ENCODE data around the gene AHDC1. TPM values are rescaled to one million over a fixed set of nuclear protein-coding genes. Genes with fewer than 3 reads are reported as not detected.
A peak's percentile ranks its signal among the peaks of the same experiment; 100 is the strongest.

Gene AHDC1
- total RNA-seq, 1 donor from 2014 or later: 40.1 TPM

GRCh38 chr1:27572679-27573426 lies 31.1 kb downstream of the AHDC1 start:
- peak; percentile 36 for DNase-seq
- intact Hi-C loops (cut with micrococcal nuclease): no loop called here
- Histone ChIP-seq H3K36me3 (no peaks in the 10 kb centered on the region), H3K27me3 (ENCODE audit: low read depth) (no peaks in the 10 kb centered on the region), H3K9me3 (replicated peaks) (no peaks in the 10 kb centered on the region), H3K4me1 (peaks cover 97% of the 10 kb centered on the region), H3K4me3 (peak overlapping the region; percentile 33), H3K27ac (replicated peaks) (peak overlapping the region; percentile 97)
- TF ChIP-seq, protein P1, sequence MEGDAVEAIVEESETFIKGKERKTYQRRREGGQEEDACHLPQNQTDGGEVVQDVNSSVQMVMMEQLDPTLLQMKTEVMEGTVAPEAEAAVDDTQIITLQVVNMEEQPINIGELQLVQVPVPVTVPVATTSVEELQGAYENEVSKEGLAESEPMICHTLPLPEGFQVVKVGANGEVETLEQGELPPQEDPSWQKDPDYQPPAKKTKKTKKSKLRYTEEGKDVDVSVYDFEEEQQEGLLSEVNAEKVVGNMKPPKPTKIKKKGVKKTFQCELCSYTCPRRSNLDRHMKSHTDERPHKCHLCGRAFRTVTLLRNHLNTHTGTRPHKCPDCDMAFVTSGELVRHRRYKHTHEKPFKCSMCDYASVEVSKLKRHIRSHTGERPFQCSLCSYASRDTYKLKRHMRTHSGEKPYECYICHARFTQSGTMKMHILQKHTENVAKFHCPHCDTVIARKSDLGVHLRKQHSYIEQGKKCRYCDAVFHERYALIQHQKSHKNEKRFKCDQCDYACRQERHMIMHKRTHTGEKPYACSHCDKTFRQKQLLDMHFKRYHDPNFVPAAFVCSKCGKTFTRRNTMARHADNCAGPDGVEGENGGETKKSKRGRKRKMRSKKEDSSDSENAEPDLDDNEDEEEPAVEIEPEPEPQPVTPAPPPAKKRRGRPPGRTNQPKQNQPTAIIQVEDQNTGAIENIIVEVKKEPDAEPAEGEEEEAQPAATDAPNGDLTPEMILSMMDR (IDR thresholded peaks at IDR 0.05; ENCODE audit: borderline replicate concordance): no peak

- Histone ChIP-seq H3K27ac (replicated peaks) (peak overlapping the region; percentile 97), H3K27me3 (ENCODE audit: low read depth) (no peaks in the 10 kb centered on the region), H3K4me3 (peak overlapping the region; percentile 33), H3K4me1 (peaks cover 97% of the 10 kb centered on the region), H3K9me3 (replicated peaks) (no peaks in the 10 kb centered on the region), H3K36me3 (no peaks in the 10 kb centered on the region)
- intact Hi-C loops (cut with micrococcal nuclease): no loop called here
- TF ChIP-seq, protein P1 (IDR thresholded peaks at IDR 0.05; ENCODE audit: borderline replicate concordance): no peak
- DNase-seq: peak; percentile 16
Observed at GRCh38 chr1:27572019-27572678, 31.8 kb downstream of the AHDC1 start.

- H3K36me3 ChIP-seq: no peaks in the 10 kb centered on the region
- peaks cover 97% of the 10 kb centered on the region for H3K4me1 ChIP-seq
- TF ChIP-seq, protein P1 (IDR thresholded peaks at IDR 0.05; ENCODE audit: borderline replicate concordance): no peak
- no peaks in the 10 kb centered on the region for H3K9me3 ChIP-seq (replicated peaks)
- H3K4me3 ChIP-seq: peak overlapping the region; percentile 33
- H3K27ac ChIP-seq (replicated peaks): peak overlapping the region; percentile 97
- intact Hi-C loops (cut with micrococcal nuclease): no loop called here
- peak; percentile 37 for DNase-seq
- H3K27me3 ChIP-seq (ENCODE audit: low read depth): no peaks in the 10 kb centered on the region
Observed at GRCh38 chr1:27571439-27572018, 32.4 kb downstream of the AHDC1 start.

DNA sequence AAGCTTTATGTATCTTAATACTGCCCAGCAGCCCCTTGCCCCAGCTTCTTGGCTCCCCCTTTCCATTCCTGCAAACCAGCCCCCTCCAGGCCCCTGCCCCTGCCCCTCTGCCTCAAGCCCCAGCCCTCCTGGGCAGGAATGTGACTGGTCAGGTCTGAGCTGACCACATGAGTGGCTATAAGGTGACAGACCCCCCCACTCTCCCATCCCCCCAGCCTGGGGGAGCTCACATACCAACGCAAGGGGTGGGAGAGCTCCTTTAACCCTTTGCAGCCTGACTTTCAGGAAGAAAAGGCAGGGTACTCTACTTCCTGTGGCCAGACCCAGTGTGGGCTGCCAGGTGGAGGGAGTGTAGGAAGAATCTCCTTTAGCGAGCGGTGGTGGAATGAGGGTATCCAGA lies 33.2 kb downstream of the AHDC1 start:
- TF ChIP-seq, protein P1 (IDR thresholded peaks at IDR 0.05; ENCODE audit: borderline replicate concordance): no peak
- no peak overlapping the region for H3K4me3 ChIP-seq
- H3K27me3 ChIP-seq (ENCODE audit: low read depth): no peaks in the 10 kb centered on the region
- H3K27ac ChIP-seq (replicated peaks): peak overlapping the region; percentile 97
- H3K9me3 ChIP-seq (replicated peaks): no peaks in the 10 kb centered on the region
- no peaks in the 10 kb centered on the region for H3K36me3 ChIP-seq
- H3K4me1 ChIP-seq: peaks cover 97% of the 10 kb centered on the region
- no peak for DNase-seq
- intact Hi-C loops (cut with micrococcal nuclease): no loop called here

- Histone ChIP-seq H3K27me3 (ENCODE audit: low read depth) (no peaks in the 10 kb centered on the region), H3K4me1 (peaks cover 100% of the 10 kb centered on the region), H3K36me3 (no peaks in the 10 kb centered on the region), H3K27ac (replicated peaks) (peak overlapping the region; percentile 97), H3K9me3 (replicated peaks) (no peaks in the 10 kb centered on the region), H3K4me3 (no peak overlapping the region)
- peak; percentile 21 for DNase-seq
- intact Hi-C loops (cut with micrococcal nuclease): no loop called here
- TF ChIP-seq, protein P1 (IDR thresholded peaks at IDR 0.05; ENCODE audit: borderline replicate concordance): no peak
Observed at GRCh38 chr1:27570356-27570755, 33.6 kb downstream of the AHDC1 start.

Measured in left ventricle myocardium inferior (tissue), 1 donor.